Body of pancreas (tissue), 4 donors: Measurements from ENCODE around the gene DUSP6.

Experiments used
- CTCF ChIP-seq, 7 experiments: fragments of 450-650 bp in 4 of 7; fragments of 200-600 bp in 3 of 7; sonication (generic) in 3 of 7; IDR thresholded peaks; one replicate each; pipeline ENCODE4 v1.5.1; 2016 to 2019; ENCODE audit warnings: antibody characterized with exemption in 7 of 7
- POLR2A ChIP-seq, 3 donors: fragments of 450-650 bp; IDR thresholded peaks; one replicate each; pipeline ENCODE4 v1.6.1; 2016; ENCODE audit warnings: antibody characterized with exemption in 3 of 3, mild to moderate bottlenecking in 2 of 3

- TF ChIP-seq CTCF (IDR thresholded peaks at IDR 0.05) (no peak), POLR2A (IDR thresholded peaks at IDR 0.05) (no peak)
These were observed 11.3 kb upstream of the DUSP6 start for GRCh38 chr12:89363582-89363981.
